ENCODE data around the gene BRWD1.

Gene BRWD1

GRCh38 chr21:39136138-39136537, 177.3 kb downstream of the BRWD1 start:
- peak in 2 of 56 donors; percentile 4 to 18 for DNase-seq

- no peak for DNase-seq
These were observed 179.1 kb downstream of the BRWD1 start for GRCh38 chr21:39134288-39134810.

Measured in nucleus accumbens (tissue), 56 donors.